Esophagus muscularis mucosa (tissue), 4 donors: ENCODE data around the gene TEC. TPM values are rescaled to one million over a fixed set of nuclear protein-coding genes. Genes with fewer than 3 reads are reported as not detected.
"Not testable (repeated sequence)": the region's sequence is repeated elsewhere in the genome, so short reads cannot be mapped to it uniquely, and the experiment has no call there.

Experiments used
- DNase-seq: peaks from one replicate; pipeline ENCODE4 v3.0.0-alpha.2; 2017; ENCODE audit errors: extremely low spot score
- H3K27ac ChIP-seq, 4 donors: fragments of 200-600 bp; sonication (generic); replicated peaks in 1 of 4; 1 replicate in 3 of 4; 2 replicates in 1 of 4; pipeline ENCODE4 v1.5.1; 2016 to 2019; ENCODE audit warnings: mild to moderate bottlenecking in 1 of 4
- H3K27me3 ChIP-seq, 4 donors: fragments of 200-600 bp; sonication (generic); one replicate each; pipeline versions ENCODE4 v1.5.1 to v1.6.0; 2016 to 2019
- H3K36me3 ChIP-seq, 4 donors: fragments of 200-600 bp; sonication (generic); one replicate each; pipeline ENCODE4 v1.5.1; 2016 to 2019
- H3K4me1 ChIP-seq, 4 donors: fragments of 200-600 bp; sonication (generic); one replicate each; pipeline ENCODE4 v1.5.1; 2016 to 2019
- H3K4me3 ChIP-seq, 4 donors: fragments of 200-600 bp; sonication (generic); 1 replicate in 2 of 4; 2 replicates in 2 of 4; pipeline ENCODE4 v1.5.1; 2016 to 2019; ENCODE audit warnings: mild to moderate bottlenecking in 4 of 4, moderate library complexity in 1 of 4
- H3K9me3 ChIP-seq, 4 donors: fragments of 200-600 bp; sonication (generic); 1 replicate in 3 of 4; 2 replicates in 1 of 4; pipeline ENCODE4 v1.5.1; 2016 to 2019
- EP300 ChIP-seq: sonication (generic); formaldehyde crosslinking; IDR thresholded peaks from one replicate; pipeline ENCODE4 v1.6.1; 2017; ENCODE audit warnings: antibody characterized with exemption
- POLR2A ChIP-seq: fragments of 450-650 bp; IDR thresholded peaks from one replicate; pipeline ENCODE4 v1.6.1; 2017; ENCODE audit warnings: antibody characterized with exemption, moderate library complexity, mild to moderate bottlenecking, low read depth
- POLR2AphosphoS5 ChIP-seq, 2 donors: sonication (generic); formaldehyde crosslinking; IDR thresholded peaks; one replicate each; pipeline ENCODE4 v1.6.1; 2017; ENCODE audit warnings: antibody characterized with exemption in 2 of 2
- WGBS: methylation state at CpG from one replicate; pipeline ENCODE4 v1.1.5; 2018; 5-methylcytosine and 5-hydroxymethylcytosine counted together
- intact Hi-C: fragments of 100-400 bp; cut with DNase I; formaldehyde crosslinking; loops from one replicate; pipeline ENCODE4 v1.15.1; 2023
- total RNA-seq, 4 donors: library from RNA; depleted of rRNA; stranded (reverse); fragments of >200 nt; gene quantifications; one replicate each; pipeline versions ENCODE4 v1.1.0 to v1.2.1, GENCODE V29; 2016
- TF ChIP-seq, protein P1 (sequence below), 3 experiments: fragments of 200-600 bp in 2 of 3; fragments of 450-650 bp in 1 of 3; sonication (generic) in 2 of 3; IDR thresholded peaks; one replicate each; pipeline ENCODE4 v1.5.1; 2017 to 2019; ENCODE audit warnings: antibody characterized with exemption in 3 of 3, mild to moderate bottlenecking in 2 of 3, moderate library complexity in 1 of 3

The TEC gene
- total RNA-seq, 4 donors from 2014 or later: 1.5 to 2.2 (median 1.9) TPM

DNA sequence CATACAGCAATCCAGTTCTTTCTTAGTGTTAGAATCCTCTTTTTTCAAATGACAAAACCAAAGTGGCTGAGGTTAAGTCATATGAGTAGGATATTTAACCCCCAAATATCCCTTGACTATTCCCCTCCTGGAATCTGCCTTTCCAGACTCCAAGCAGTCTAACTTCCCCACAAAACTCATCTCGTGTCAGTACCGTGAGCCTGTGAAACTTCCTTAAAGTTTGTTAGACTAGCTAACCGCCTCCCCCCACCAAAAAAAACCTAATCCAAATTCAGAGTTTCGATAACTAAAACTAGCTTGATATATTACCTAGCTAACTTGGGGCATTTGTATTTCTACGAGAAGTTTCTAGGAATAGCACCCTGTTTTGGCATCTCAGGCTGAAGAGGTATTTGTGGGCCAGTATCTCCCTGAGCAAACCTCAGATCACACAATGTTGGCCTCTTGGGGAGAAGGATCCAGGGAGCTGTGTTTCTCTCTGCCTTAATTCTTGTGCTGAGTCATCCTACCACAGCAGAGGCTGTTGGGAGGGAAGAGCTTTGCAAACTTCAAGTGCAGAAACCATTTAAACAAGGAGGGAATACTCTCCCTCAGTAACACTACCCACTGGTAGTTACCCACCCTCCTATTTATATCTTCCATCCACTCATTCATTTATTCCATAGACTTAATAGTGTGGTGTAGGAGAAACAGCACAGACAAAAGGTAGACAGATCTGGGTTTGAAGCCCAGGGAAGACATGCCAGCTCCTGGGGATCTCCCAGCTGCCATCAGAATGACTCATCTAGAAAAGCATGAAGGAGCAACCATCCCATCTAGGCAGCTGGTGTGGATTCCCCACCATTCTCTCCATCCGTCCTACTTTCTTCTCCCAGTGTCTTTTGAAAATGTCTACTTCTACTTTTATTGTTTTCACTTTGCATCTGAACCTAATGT is 96.3 kb downstream of the TEC start:
- intact Hi-C loops: no loop called here
- no peak for DNase-seq
- H3K4me3 ChIP-seq: no peak overlapping the region
- H3K27me3 ChIP-seq: no peaks in the 10 kb centered on the region
- 75% methylated on average over 6 of the region's 6 CpGs for WGBS
- no peaks in the 10 kb centered on the region for H3K9me3 ChIP-seq
- TF ChIP-seq, protein P1, sequence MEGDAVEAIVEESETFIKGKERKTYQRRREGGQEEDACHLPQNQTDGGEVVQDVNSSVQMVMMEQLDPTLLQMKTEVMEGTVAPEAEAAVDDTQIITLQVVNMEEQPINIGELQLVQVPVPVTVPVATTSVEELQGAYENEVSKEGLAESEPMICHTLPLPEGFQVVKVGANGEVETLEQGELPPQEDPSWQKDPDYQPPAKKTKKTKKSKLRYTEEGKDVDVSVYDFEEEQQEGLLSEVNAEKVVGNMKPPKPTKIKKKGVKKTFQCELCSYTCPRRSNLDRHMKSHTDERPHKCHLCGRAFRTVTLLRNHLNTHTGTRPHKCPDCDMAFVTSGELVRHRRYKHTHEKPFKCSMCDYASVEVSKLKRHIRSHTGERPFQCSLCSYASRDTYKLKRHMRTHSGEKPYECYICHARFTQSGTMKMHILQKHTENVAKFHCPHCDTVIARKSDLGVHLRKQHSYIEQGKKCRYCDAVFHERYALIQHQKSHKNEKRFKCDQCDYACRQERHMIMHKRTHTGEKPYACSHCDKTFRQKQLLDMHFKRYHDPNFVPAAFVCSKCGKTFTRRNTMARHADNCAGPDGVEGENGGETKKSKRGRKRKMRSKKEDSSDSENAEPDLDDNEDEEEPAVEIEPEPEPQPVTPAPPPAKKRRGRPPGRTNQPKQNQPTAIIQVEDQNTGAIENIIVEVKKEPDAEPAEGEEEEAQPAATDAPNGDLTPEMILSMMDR (IDR thresholded peaks at IDR 0.05): no peak
- no peak for TF ChIP-seq POLR2A
- TF ChIP-seq EP300: no peak
- no peak for TF ChIP-seq POLR2AphosphoS5 (IDR thresholded peaks at IDR 0.05)
- no peaks in the 10 kb centered on the region for H3K36me3 ChIP-seq
- H3K27ac ChIP-seq: peak overlapping the region in 3 of 4 donors; percentile 6 to 20 (median 19)
- H3K4me1 ChIP-seq: peaks cover 0 to 13% (median 4%) of the 10 kb centered on the region in 4 donors

DNA sequence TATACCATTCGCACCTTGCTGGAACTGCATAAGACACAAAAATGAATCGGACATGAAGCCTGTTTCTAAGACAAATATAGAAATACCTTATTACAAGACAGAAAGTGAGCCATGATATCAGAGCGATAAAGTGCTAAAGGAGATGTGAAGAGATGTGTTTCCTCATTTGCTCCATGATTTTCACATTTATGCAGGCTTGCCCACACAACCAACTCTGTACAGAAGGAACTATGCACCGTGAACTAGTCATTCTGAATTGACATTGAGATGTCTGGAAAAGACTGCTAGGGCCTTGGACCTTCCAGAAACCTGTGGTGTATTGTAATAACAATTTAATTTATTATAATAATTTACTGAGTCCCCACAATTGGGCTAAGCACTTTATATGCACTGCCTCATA is 97.0 kb downstream of the TEC start:
- peaks cover 0 to 13% (median 4%) of the 10 kb centered on the region in 4 donors for H3K4me1 ChIP-seq
- no peak for DNase-seq
- TF ChIP-seq POLR2A: no peak
- no peak for TF ChIP-seq POLR2AphosphoS5 (IDR thresholded peaks at IDR 0.05)
- TF ChIP-seq, protein P1 (IDR thresholded peaks at IDR 0.05): no peak
- TF ChIP-seq EP300: no peak
- no peaks in the 10 kb centered on the region for H3K9me3 ChIP-seq
- no peak overlapping the region for H3K4me3 ChIP-seq
- intact Hi-C loops: no loop called here
- no peaks in the 10 kb centered on the region for H3K27me3 ChIP-seq
- H3K27ac ChIP-seq: no peak overlapping the region
- WGBS: 48% methylated on average over 4 of the region's 4 CpGs
- H3K36me3 ChIP-seq: peaks cover 0 to 1% (median 0%) of the 10 kb centered on the region in 4 donors

DNA sequence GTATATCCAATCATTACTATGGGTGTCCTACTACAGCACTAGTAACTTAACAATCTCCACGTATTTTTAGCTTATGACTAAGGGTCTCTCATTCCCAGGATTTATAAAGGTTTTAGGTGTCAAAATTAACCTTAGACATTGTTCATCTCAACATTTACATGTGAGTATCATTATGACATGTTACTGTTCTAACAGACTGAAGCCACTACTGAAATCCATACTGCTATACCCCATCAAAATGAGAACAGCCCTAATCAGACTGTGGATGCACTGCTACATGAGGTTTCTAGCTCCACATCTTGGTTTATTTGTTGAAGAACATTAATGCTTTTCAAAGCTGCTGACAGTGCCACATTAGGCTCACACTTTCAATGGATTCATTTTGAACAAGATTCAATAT is 100.0 kb downstream of the TEC start:
- TF ChIP-seq EP300 (no peak), POLR2A (no peak), POLR2AphosphoS5 (IDR thresholded peaks at IDR 0.05) (no peak)
- TF ChIP-seq, protein P1 (IDR thresholded peaks at IDR 0.05): no peak
- Histone ChIP-seq H3K36me3 (peaks cover 0 to 14% (median 0%) of the 10 kb centered on the region in 4 donors), H3K4me3 (no peak overlapping the region), H3K27me3 (no peaks in the 10 kb centered on the region), H3K27ac (no peak overlapping the region), H3K9me3 (no peaks in the 10 kb centered on the region), H3K4me1 (peaks cover 0 to 13% (median 4%) of the 10 kb centered on the region in 4 donors)
- intact Hi-C loops: no loop called here
- no peak for DNase-seq
- 0% methylated on average over 1 of the region's 1 CpG for WGBS

DNA sequence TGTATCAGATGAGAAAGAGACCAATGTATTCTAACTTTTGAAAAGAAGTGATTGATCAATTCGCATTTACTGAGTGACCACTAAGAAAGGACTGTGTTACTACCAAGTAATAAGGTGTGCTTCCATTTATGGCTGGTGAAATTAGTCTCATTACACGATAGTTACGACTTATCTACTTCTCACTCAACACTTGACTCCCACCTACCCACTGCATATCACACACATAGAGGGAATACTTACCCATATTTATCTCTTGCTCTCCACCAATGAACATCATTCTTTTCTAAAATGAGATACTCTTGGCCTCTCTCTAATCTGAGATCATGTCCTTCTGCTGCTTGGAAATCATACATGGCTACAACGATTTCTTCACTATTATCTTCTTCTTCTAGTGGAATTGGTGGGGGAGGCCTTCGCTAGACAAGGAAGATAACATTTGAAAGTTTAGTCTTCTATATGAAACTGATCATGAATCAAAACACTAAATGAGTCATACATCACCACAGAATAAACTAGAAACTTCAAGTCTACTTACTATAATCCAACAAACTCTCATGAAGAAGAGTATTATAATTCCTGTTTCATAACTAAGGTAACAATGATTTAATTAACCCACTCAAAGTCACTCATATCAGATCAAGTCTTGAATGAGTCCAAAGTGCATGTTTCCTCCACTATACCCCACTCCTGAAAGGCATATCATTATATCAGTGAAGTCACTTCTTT is 101.9 kb downstream of the TEC start:
- H3K27ac ChIP-seq: no peak overlapping the region
- intact Hi-C loops: no loop called here
- H3K4me1 ChIP-seq: no peaks in the 10 kb centered on the region
- no peaks in the 10 kb centered on the region for H3K9me3 ChIP-seq
- peaks cover 0 to 14% (median 0%) of the 10 kb centered on the region in 4 donors for H3K36me3 ChIP-seq
- TF ChIP-seq POLR2AphosphoS5 (IDR thresholded peaks at IDR 0.05): no peak
- TF ChIP-seq POLR2A: no peak
- TF ChIP-seq, protein P1 (IDR thresholded peaks at IDR 0.05): no peak
- TF ChIP-seq EP300: no peak
- WGBS: 69% methylated on average over 5 of the region's 5 CpGs
- no peak for DNase-seq
- no peaks in the 10 kb centered on the region for H3K27me3 ChIP-seq
- no peak overlapping the region for H3K4me3 ChIP-seq

DNA sequence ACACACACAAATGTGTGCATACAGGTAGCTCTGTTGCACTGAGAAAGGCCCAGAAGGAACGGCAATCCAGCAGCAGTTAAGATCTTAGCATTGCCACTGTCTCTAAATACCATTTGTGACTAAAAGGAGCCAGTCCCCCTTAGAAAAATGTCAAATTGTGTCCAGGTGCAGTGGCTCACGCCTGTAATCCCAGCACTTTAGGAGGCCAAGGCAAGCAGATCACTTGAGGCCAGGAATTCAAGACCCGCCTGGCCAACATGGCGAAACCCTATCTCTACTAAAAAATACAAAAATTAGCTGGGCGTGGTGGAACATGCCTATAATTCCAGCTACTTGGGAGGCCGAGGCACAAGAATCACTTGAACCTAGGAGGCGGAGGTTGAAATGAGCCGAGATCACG is 105.1 kb downstream of the TEC start:
- intact Hi-C loops: not testable (repeated sequence)

More for the DNA sequence above, 105.1 kb downstream of the TEC start:
- 90% methylated on average over 9 of the region's 9 CpGs for WGBS
- peaks cover 0 to 14% (median 0%) of the 10 kb centered on the region in 4 donors for H3K36me3 ChIP-seq
- not testable (repeated sequence) for DNase-seq, H3K4me1 ChIP-seq, H3K27ac ChIP-seq, H3K4me3 ChIP-seq, H3K27me3 ChIP-seq, H3K9me3 ChIP-seq
